Measurements from ENCODE around the gene TPM3.

The TPM3 gene

DNA sequence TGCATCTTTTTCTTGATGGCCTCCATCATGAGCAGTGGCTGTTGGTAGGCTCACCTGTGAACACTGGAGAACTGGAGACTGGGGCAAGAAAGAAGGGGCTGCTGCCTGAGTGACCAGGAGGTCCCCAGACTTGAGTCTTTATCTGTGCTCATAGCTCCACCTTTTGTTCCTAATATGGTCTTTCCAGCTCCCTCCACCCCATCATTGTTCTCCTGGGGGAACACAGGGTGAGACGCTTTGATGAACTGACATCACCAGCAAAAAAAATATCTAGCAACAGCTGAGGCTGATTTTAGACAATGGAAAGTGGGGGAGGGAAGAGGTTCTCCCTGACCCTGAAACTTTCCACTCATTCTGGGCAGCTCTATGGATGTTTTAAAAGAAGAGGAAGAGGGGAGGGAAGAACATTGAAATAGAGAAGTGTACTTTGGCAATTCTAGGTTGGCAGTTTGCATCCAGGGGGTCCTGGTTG lies at the start of gene TPM3:
TSS of gene TPM3 (minus strand) at position 111 of the 472 bp plus-strand sequence. CDS start at position 29, 82 bp downstream.
- no peaks in the 10 kb centered on the region for H3K9me2 ChIP-seq (replicated peaks; ENCODE audit: low read depth, low read length)
- no peaks in the 10 kb centered on the region for H3F3A ChIP-seq (ENCODE audit: low read depth)
- H3K27me3 ChIP-seq (ENCODE audit: insufficient read depth, low read length, poor library complexity, severe bottlenecking) = no peaks in the 10 kb centered on the region
- H2AFZ ChIP-seq (ENCODE audit: low read length) = no peak within 1 kb of the TSS
- H3K9me3 ChIP-seq (ENCODE audit: insufficient read depth, low read depth, low read length) = no peaks in the 10 kb centered on the region
- no peaks in the 10 kb centered on the region for H3K36me3 ChIP-seq (ENCODE audit: insufficient read depth, low read length)
- H3K79me2 ChIP-seq (ENCODE audit: insufficient read depth, low read length) = no peaks in the 10 kb centered on the region
- no peak within 1 kb of the TSS for H3K4me3 ChIP-seq (ENCODE audit: low read length, poor library complexity, severe bottlenecking)
- no peak within 1 kb of the TSS for H3K9ac ChIP-seq (ENCODE audit: low read depth, low read length, poor library complexity, severe bottlenecking)
- no peak within 1 kb of the TSS for H3K4me2 ChIP-seq (ENCODE audit: low read depth, low read length, poor library complexity, severe bottlenecking)
- no peak for TF ChIP-seq EZH2phosphoT487 (IDR thresholded peaks at IDR 0.05; ENCODE audit: borderline replicate concordance)
- TF ChIP-seq, protein P1, sequence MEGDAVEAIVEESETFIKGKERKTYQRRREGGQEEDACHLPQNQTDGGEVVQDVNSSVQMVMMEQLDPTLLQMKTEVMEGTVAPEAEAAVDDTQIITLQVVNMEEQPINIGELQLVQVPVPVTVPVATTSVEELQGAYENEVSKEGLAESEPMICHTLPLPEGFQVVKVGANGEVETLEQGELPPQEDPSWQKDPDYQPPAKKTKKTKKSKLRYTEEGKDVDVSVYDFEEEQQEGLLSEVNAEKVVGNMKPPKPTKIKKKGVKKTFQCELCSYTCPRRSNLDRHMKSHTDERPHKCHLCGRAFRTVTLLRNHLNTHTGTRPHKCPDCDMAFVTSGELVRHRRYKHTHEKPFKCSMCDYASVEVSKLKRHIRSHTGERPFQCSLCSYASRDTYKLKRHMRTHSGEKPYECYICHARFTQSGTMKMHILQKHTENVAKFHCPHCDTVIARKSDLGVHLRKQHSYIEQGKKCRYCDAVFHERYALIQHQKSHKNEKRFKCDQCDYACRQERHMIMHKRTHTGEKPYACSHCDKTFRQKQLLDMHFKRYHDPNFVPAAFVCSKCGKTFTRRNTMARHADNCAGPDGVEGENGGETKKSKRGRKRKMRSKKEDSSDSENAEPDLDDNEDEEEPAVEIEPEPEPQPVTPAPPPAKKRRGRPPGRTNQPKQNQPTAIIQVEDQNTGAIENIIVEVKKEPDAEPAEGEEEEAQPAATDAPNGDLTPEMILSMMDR (conservative IDR thresholded peaks at IDR 0.05; ENCODE audit: low read length) = no peak
- H3K4me1 ChIP-seq (ENCODE audit: insufficient read depth, low read length, poor library complexity, severe bottlenecking) = no peaks in the 10 kb centered on the region
- no peaks in the 10 kb centered on the region for H4K20me1 ChIP-seq (ENCODE audit: insufficient read depth, low read length, poor library complexity, severe bottlenecking)

DNA sequence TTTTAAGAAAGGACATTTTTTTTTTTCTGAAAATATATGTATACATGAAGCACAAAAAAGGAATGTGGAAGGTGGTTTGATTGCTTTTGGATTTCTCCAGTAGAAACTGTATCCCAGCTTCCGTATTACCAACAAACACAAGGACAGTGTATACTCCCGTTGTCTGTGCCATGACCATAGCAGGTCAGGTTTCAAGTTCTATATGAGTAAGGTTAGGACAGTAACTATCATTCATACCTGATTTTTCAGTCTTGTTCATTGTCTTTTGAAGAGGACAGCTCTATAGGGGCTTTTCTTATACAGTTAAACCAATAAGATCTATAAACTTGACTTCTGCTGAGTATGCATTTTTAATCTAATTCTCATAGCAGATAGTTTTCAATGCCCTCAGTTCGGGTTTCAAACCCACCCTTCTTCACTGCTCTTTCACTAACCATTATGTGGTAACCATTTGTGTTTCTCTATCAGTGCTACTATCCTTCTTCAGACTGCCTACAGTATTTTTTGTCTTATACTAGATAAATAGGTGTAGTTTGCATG lies 48.5 kb upstream of the TPM3 start:
- no peaks in the 10 kb centered on the region for H3F3A ChIP-seq (ENCODE audit: low read depth)
- no peak overlapping the region for H3K4me2 ChIP-seq (ENCODE audit: low read depth, low read length, poor library complexity, severe bottlenecking)
- H3K9ac ChIP-seq (ENCODE audit: low read depth, low read length, poor library complexity, severe bottlenecking) = no peak overlapping the region
- no peaks in the 10 kb centered on the region for H3K27me3 ChIP-seq (ENCODE audit: insufficient read depth, low read length, poor library complexity, severe bottlenecking)
- no peaks in the 10 kb centered on the region for H3K4me1 ChIP-seq (ENCODE audit: insufficient read depth, low read length, poor library complexity, severe bottlenecking)
- H3K9me3 ChIP-seq (ENCODE audit: insufficient read depth, low read depth, low read length) = no peaks in the 10 kb centered on the region
- H3K9me2 ChIP-seq (replicated peaks; ENCODE audit: low read depth, low read length) = no peaks in the 10 kb centered on the region
- H3K36me3 ChIP-seq (ENCODE audit: insufficient read depth, low read length) = peaks cover 96% of the 10 kb centered on the region
- H4K20me1 ChIP-seq (ENCODE audit: insufficient read depth, low read length, poor library complexity, severe bottlenecking) = peaks cover 36% of the 10 kb centered on the region
- H3K79me2 ChIP-seq (ENCODE audit: insufficient read depth, low read length) = peaks cover 39% of the 10 kb centered on the region
- H3K4me3 ChIP-seq (ENCODE audit: low read length, poor library complexity, severe bottlenecking) = no peak overlapping the region
- TF ChIP-seq, protein P1 (conservative IDR thresholded peaks at IDR 0.05; ENCODE audit: low read length) = no peak
- TF ChIP-seq EZH2phosphoT487 (IDR thresholded peaks at IDR 0.05; ENCODE audit: borderline replicate concordance) = no peak
- no peak overlapping the region for H2AFZ ChIP-seq (ENCODE audit: low read length)

DNA sequence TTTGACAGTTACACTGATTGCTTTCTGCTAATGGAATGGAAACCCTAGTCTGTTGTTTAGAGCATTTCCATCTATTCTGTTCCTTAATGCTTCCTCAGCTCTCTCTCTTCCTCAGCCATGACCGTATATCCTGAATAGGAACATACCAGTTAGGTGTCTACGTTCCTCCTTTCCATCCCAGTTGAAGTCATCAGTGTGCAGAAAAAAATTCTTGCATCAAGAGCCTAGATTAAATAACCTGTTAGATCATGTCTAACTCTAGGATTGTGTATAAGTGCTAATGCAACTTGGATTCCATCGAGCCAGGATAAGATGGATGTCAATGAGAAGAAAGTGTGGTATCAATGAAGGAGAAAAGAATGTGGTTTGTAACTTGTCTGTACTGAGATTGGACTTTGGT lies 47.6 kb upstream of the TPM3 start:
- Histone ChIP-seq H3K4me3 (ENCODE audit: low read length, poor library complexity, severe bottlenecking) (no peak overlapping the region), H3K4me1 (ENCODE audit: insufficient read depth, low read length, poor library complexity, severe bottlenecking) (no peaks in the 10 kb centered on the region), H3K36me3 (ENCODE audit: insufficient read depth, low read length) (peaks cover 96% of the 10 kb centered on the region), H3K79me2 (ENCODE audit: insufficient read depth, low read length) (peaks cover 44% of the 10 kb centered on the region), H3K9me2 (replicated peaks; ENCODE audit: low read depth, low read length) (no peaks in the 10 kb centered on the region), H3K27me3 (ENCODE audit: insufficient read depth, low read length, poor library complexity, severe bottlenecking) (no peaks in the 10 kb centered on the region), H3K9ac (ENCODE audit: low read depth, low read length, poor library complexity, severe bottlenecking) (no peak overlapping the region), H3K4me2 (ENCODE audit: low read depth, low read length, poor library complexity, severe bottlenecking) (no peak overlapping the region), H4K20me1 (ENCODE audit: insufficient read depth, low read length, poor library complexity, severe bottlenecking) (peaks cover 36% of the 10 kb centered on the region), H3K9me3 (ENCODE audit: insufficient read depth, low read depth, low read length) (no peaks in the 10 kb centered on the region), H2AFZ (ENCODE audit: low read length) (no peak overlapping the region), H3F3A (ENCODE audit: low read depth) (no peaks in the 10 kb centered on the region)
- TF ChIP-seq, protein P1 (conservative IDR thresholded peaks at IDR 0.05; ENCODE audit: low read length) = no peak
- TF ChIP-seq EZH2phosphoT487 (IDR thresholded peaks at IDR 0.05; ENCODE audit: borderline replicate concordance) = no peak

Measured in Loucy (cell line).